ENCODE measurements around the gene BBS10. TPM values are rescaled to one million over a fixed set of nuclear protein-coding genes. Genes with fewer than 3 reads are reported as not detected.

Gene BBS10
- 1 to 10 TPM; 3.6 to 6.2 (median 5.3) TPM for total RNA-seq
- long read RNA-seq, partial matches to known transcripts: 0 of 2 reads
- long read RNA-seq, other reads (novel, unspliced or antisense): 0 of 2 reads

GRCh38 chr12:76348079-76348901 is at the start of gene BBS10:
Gene BBS10 (minus strand): TSS chr12:76348415. CDS start chr12:76348358, 57 bp downstream.
- Histone ChIP-seq H3K36me3 (no peaks in the 10 kb centered on the region), H3K9me3 (no peaks in the 10 kb centered on the region), H3K27me3 (no peaks in the 10 kb centered on the region), H3K4me3 (peak within 1 kb of the TSS; percentile 78 to 86 (median 82)), H3K27ac (peak within 1 kb of the TSS; percentile 78 to 84 (median 79)), H3K4me1 (peaks cover 0 to 21% (median 7%) of the 10 kb centered on the region in 4 donors)
- 2% methylated on average over 34 of the region's 49 CpGs for whole genome bisulfite sequencing (ENCODE audit: insufficient coverage, low coverage, low lambda C conversion rate, missing lambda C conversion rate)
- TF ChIP-seq CTCF (IDR thresholded peaks at IDR 0.05) (peak in 3 of 4 donors; percentile 21 to 45 (median 39)), POLR2A (IDR thresholded peaks at IDR 0.05) (peak; percentile 75)
- peak; percentile 90 to 95 (median 94) for DNase-seq
- ATAC-seq: peak; percentile 96 to 99 (median 98)
- intact Hi-C loops (cut with DNase I): no loop called here

- H3K9me3 ChIP-seq: no peaks in the 10 kb centered on the region
- H3K27me3 ChIP-seq: no peaks in the 10 kb centered on the region
- DNase-seq: peak in 2 of 3 donors; percentile 25 to 82
- H3K4me1 ChIP-seq: no peaks in the 10 kb centered on the region
- H3K4me3 ChIP-seq: no peak overlapping the region
- intact Hi-C loops (cut with DNase I): no loop called here
- no peak for TF ChIP-seq POLR2A (IDR thresholded peaks at IDR 0.05)
- TF ChIP-seq CTCF (IDR thresholded peaks at IDR 0.05): no peak
- peaks cover 0 to 21% (median 0%) of the 10 kb centered on the region in 4 donors for H3K36me3 ChIP-seq
- 92% methylated on average over 1 of the region's 1 CpG for whole genome bisulfite sequencing (ENCODE audit: insufficient coverage, low coverage, low lambda C conversion rate, missing lambda C conversion rate)
- ATAC-seq: peak; percentile 92 to 98 (median 94)
- H3K27ac ChIP-seq: no peak overlapping the region
These were observed 43.2 kb upstream of the BBS10 start for GRCh38 chr12:76391461-76391860.

GRCh38 chr12:76387614-76388013 is 39.4 kb upstream of the BBS10 start:
- Histone ChIP-seq H3K4me1 (no peaks in the 10 kb centered on the region), H3K27ac (no peak overlapping the region), H3K4me3 (no peak overlapping the region), H3K27me3 (no peaks in the 10 kb centered on the region), H3K9me3 (no peaks in the 10 kb centered on the region), H3K36me3 (peaks cover 0 to 22% (median 5%) of the 10 kb centered on the region in 4 donors)
- ATAC-seq (no peak), DNase-seq (no peak)
- WGBS (ENCODE audit: insufficient coverage, low coverage, low lambda C conversion rate, missing lambda C conversion rate): 88% methylated on average over 2 of the region's 2 CpGs
- intact Hi-C loops (cut with DNase I): no loop called here
- no peak for TF ChIP-seq CTCF (IDR thresholded peaks at IDR 0.05)
- no peak for TF ChIP-seq POLR2A (IDR thresholded peaks at IDR 0.05)

GRCh38 chr12:76384560-76384959 is 36.3 kb upstream of the BBS10 start:
- TF ChIP-seq CTCF (IDR thresholded peaks at IDR 0.05): no peak
- intact Hi-C loops (cut with DNase I): no loop called here
- DNase-seq: no peak
- no peak for ATAC-seq
- H3K4me3 ChIP-seq: no peak overlapping the region
- no peaks in the 10 kb centered on the region for H3K27me3 ChIP-seq
- WGBS (ENCODE audit: insufficient coverage, low coverage, low lambda C conversion rate, missing lambda C conversion rate): 86% methylated on average over 1 of the region's 2 CpGs
- no peaks in the 10 kb centered on the region for H3K9me3 ChIP-seq
- H3K36me3 ChIP-seq: peaks cover 0 to 11% (median 5%) of the 10 kb centered on the region in 4 donors
- no peak overlapping the region for H3K27ac ChIP-seq
- H3K4me1 ChIP-seq: no peaks in the 10 kb centered on the region

Data from right lobe of liver (tissue), 6 donors.